PC-3 (cell line): Measurements from ENCODE around the gene SRRM1.

Experiments
- CTCF ChIP-seq: fragments of 300-600 bp; sonication (generic); conservative IDR thresholded peaks from 2 replicates; pipeline ENCODE4 v1.5.1; 2017; ENCODE audit warnings: antibody characterized with exemption, low read depth, mild to moderate bottlenecking, low read length
- EZH2 ChIP-seq: fragments of 300-600 bp; sonication (generic); IDR thresholded peaks from one replicate; pipeline ENCODE4 v1.6.1; 2017; ENCODE audit warnings: antibody characterized with exemption, mild to moderate bottlenecking, low read length; ENCODE audit not compliant: unreplicated experiment

- TF ChIP-seq CTCF, result no peak
- TF ChIP-seq EZH2, result no peak
Measured at GRCh38 chr1:24693827-24694379, 50.8 kb downstream of the SRRM1 start.
